ENCODE data around the gene CNGB1. TPM values are rescaled to one million over a fixed set of nuclear protein-coding genes. Genes with fewer than 3 reads are reported as not detected.

Gene CNGB1
- not detected in 3 replicates for total RNA-seq
- long read RNA-seq: 0 reads

DNA sequence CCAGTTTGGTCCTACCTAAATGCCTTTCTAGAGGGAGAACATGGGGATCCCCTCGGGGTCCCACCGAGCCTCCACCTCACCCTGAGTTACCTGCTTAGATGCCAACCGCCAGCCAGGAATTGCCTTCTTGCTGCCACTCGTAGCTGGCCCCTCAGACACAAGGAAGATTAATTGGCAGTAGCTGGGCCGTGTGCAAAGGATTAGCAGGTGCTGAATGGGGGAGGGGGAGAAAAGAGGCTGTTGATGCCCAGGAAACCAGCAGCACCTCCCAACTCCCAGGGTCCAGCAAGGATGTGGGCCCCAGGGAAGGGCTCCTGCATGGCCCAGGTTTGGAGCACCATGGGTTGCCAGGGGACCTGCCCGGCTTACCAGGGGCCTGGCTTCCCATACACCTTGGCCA is at the start of gene CNGB1:
TSS of gene CNGB1 (minus strand) at position 159 of the 400 bp plus-strand sequence. CDS start 3,842 bp downstream, outside the sequence.
- peaks cover 23% of the 10 kb centered on the region for H3K27me3 Mint-ChIP-seq (ENCODE audit: low read depth)
- no peaks in the 10 kb centered on the region for H3K36me3 Mint-ChIP-seq (ENCODE audit: low read depth)
- H3K4me1 Mint-ChIP-seq (ENCODE audit: low read depth): no peaks in the 10 kb centered on the region
- no peak within 1 kb of the TSS for H3K27ac Mint-ChIP-seq (ENCODE audit: unreplicated experiment)
- no peaks in the 10 kb centered on the region for H3K9me3 Mint-ChIP-seq (ENCODE audit: low read depth)
- TF ChIP-seq, protein P1, sequence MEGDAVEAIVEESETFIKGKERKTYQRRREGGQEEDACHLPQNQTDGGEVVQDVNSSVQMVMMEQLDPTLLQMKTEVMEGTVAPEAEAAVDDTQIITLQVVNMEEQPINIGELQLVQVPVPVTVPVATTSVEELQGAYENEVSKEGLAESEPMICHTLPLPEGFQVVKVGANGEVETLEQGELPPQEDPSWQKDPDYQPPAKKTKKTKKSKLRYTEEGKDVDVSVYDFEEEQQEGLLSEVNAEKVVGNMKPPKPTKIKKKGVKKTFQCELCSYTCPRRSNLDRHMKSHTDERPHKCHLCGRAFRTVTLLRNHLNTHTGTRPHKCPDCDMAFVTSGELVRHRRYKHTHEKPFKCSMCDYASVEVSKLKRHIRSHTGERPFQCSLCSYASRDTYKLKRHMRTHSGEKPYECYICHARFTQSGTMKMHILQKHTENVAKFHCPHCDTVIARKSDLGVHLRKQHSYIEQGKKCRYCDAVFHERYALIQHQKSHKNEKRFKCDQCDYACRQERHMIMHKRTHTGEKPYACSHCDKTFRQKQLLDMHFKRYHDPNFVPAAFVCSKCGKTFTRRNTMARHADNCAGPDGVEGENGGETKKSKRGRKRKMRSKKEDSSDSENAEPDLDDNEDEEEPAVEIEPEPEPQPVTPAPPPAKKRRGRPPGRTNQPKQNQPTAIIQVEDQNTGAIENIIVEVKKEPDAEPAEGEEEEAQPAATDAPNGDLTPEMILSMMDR (IDR thresholded peaks at IDR 0.05): no peak
- H3K4me3 Mint-ChIP-seq (ENCODE audit: unreplicated experiment): no peak within 1 kb of the TSS
- no peak for DNase-seq (ENCODE audit: low spot score)

DNA sequence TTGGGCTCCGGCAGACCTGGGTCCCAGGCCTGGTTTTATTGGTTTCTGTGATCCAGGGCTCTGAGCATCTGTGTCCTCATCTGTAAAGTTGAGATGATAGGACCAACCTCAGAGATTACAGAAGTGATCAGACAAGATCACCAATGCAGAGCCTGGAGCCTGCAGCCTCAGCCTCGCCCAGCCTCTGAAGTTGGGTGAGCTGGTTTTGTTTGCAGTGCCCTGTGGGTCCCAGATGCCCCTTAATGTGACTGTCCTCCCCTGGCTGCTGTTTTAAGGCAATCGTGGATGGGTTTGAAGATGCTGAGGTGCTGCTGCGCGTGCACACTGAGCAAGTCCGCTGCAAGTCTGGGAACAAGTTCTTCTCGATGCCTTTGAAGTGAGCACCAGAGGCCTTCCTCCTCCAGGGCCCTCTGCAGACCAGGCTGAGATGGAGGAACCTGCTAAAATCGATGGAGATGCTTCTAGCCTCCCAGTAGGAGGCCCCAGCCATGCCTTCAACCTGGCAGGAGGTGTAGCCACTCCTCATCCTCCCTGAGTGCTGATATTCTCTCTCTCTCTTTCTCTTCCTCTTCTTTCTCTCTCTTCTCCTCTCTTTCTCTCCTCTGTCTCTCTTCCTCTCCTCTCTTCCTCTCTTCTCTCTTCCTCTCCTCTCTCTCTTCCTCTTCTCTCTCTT is 49.1 kb upstream of the CNGB1 start:
- peaks cover 21% of the 10 kb centered on the region for H3K4me1 Mint-ChIP-seq (ENCODE audit: low read depth)
- peaks cover 3% of the 10 kb centered on the region for H3K27me3 Mint-ChIP-seq (ENCODE audit: low read depth)
- H3K4me3 Mint-ChIP-seq (ENCODE audit: unreplicated experiment): no peak overlapping the region
- H3K36me3 Mint-ChIP-seq (ENCODE audit: low read depth): peaks cover 3% of the 10 kb centered on the region
- no peaks in the 10 kb centered on the region for H3K9me3 Mint-ChIP-seq (ENCODE audit: low read depth)
- H3K27ac Mint-ChIP-seq (ENCODE audit: unreplicated experiment): no peak overlapping the region
- DNase-seq (ENCODE audit: low spot score): no peak
- TF ChIP-seq, protein P1 (IDR thresholded peaks at IDR 0.05): no peak

DNA sequence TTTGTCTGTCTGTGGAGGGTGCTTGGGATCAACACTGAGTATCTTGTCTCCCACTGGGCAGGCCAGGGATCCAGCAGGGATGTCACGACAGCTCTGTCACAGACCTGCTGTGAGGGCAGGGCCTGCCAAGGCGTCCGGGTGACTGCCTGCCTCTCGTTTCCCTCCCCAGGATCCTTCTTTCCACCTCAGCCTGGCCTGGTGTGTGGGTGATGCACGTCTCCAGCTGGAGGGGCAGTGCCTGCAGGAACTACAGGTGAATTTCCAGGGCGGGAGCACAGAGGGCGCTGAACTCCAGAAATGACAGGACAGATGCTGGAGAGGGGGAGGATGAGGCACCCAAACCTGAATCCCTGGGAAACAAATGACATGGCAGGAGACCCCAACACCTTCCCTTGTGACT is 47.9 kb upstream of the CNGB1 start:
- DNase-seq (ENCODE audit: low spot score): peak; percentile 75
- peaks cover 3% of the 10 kb centered on the region for H3K36me3 Mint-ChIP-seq (ENCODE audit: low read depth)
- H3K27me3 Mint-ChIP-seq (ENCODE audit: low read depth): no peaks in the 10 kb centered on the region
- TF ChIP-seq, protein P1 (IDR thresholded peaks at IDR 0.05): no peak
- H3K9me3 Mint-ChIP-seq (ENCODE audit: low read depth): no peaks in the 10 kb centered on the region
- H3K4me1 Mint-ChIP-seq (ENCODE audit: low read depth): peaks cover 16% of the 10 kb centered on the region
- no peak overlapping the region for H3K4me3 Mint-ChIP-seq (ENCODE audit: unreplicated experiment)
- no peak overlapping the region for H3K27ac Mint-ChIP-seq (ENCODE audit: unreplicated experiment)

DNA sequence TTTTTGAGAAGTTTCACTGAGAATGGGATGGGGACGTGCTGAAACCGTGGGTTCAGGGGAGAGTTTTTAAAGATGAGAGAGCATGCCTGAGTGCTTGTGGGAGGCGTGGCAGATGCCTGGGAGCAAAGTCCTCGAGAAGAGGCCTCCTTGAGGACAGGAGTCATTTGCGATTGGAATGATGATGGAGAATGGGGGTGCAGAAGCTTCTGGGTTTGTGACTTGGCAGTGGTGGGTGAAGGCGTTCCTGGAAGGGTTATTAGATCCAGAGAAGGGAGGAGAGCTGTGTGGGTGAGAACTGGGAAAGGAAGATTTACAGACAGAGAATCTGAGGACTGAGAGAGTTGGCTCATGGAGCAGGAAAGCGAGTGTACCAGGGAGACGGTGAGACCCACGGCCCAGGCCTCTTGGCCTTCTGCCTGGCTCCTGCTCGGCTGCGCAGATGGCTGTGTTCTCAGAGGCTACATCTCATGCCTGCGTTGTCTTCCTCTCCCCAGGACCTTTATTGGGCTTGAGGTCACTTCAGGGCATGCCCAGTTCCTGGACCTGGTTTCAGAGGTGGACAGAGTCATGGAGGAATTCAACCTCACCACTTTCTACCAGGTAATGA is 46.0 kb upstream of the CNGB1 start:
- Mint-ChIP-seq H3K27me3 (ENCODE audit: low read depth) (no peaks in the 10 kb centered on the region), H3K36me3 (ENCODE audit: low read depth) (peaks cover 4% of the 10 kb centered on the region), H3K4me3 (ENCODE audit: unreplicated experiment) (no peak overlapping the region), H3K4me1 (ENCODE audit: low read depth) (peaks cover 2% of the 10 kb centered on the region), H3K9me3 (ENCODE audit: low read depth) (no peaks in the 10 kb centered on the region), H3K27ac (ENCODE audit: unreplicated experiment) (no peak overlapping the region)
- no peak for DNase-seq (ENCODE audit: low spot score)
- TF ChIP-seq, protein P1 (IDR thresholded peaks at IDR 0.05): no peak

DNA sequence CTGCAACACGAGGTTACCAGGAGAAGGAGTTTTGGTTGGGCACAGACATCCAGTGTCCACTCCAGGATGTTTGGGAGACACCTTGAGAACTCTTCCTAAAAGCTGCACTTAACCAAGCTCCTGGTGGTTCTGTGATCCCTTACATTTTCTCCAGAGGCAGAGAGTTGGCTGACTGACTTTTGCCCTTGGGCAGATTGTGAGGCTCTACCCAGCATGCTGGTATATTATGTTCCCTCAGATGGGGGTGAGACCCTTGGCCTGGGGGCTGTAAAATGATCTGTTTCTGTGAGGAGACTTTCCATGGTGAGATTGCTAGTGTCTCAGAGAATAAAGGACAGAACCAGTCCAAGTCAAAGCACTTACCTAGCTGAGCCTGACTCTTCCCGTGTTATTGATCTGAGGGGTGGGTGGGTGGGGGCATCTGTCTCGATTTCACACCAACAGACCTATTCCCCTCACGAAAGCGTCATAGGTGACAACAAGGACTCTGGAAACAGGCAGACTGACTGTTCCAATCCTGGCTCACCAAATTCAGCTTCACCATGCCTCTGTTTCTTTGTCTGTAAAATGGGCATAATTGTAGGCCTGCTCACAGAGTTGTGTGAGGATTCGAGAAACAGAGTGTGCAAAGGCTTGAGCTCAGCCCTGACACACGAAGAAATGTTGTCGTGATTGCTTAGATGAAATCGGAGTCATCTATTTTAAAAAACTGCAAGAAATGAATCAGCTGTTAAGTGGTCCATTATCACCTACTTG is 42.5 kb upstream of the CNGB1 start:
- Mint-ChIP-seq H3K9me3 (ENCODE audit: low read depth) (no peaks in the 10 kb centered on the region), H3K27me3 (ENCODE audit: low read depth) (no peaks in the 10 kb centered on the region), H3K27ac (ENCODE audit: unreplicated experiment) (no peak overlapping the region), H3K4me1 (ENCODE audit: low read depth) (peaks cover 5% of the 10 kb centered on the region), H3K36me3 (ENCODE audit: low read depth) (peaks cover 9% of the 10 kb centered on the region), H3K4me3 (ENCODE audit: unreplicated experiment) (no peak overlapping the region)
- TF ChIP-seq, protein P1 (IDR thresholded peaks at IDR 0.05): no peak
- DNase-seq (ENCODE audit: low spot score): no peak

All from chondrocyte (in vitro differentiated cells).